Calu3 (cell line): ENCODE results near the gene ARL13A. TPM values are rescaled to one million over a fixed set of nuclear protein-coding genes. Genes with fewer than 3 reads are reported as not detected.

ENCODE experiments used
- BruUV-seq: library from RNA; stranded (reverse); fragments of 400-500 nt; replicated peaks from 2 replicates; lab custom pipeline; 2021; lab: Mats Ljungman, UMichigan
- CTCF ChIA-PET: fragments of 300-600 bp; sonication (Branson Sonifier 250); formaldehyde crosslinking; loops from one replicate; lab custom pipeline; 2022; ENCODE audit warnings: antibody characterized with exemption; lab: Charles Lee
- DNase-seq: peaks from one replicate; pipeline ENCODE4 v3.0.0; 2022
- H3K27ac Mint-ChIP-seq: one replicate; pipeline ENCODE4 v1.8.0; 2022; ENCODE audit warnings: mixed read lengths; ENCODE audit not compliant: unreplicated experiment
- H3K27me3 Mint-ChIP-seq: one replicate; pipeline ENCODE4 v1.8.0; 2022; ENCODE audit warnings: mixed read lengths; ENCODE audit not compliant: unreplicated experiment
- H3K36me3 Mint-ChIP-seq: one replicate; pipeline ENCODE4 v1.8.0; 2022; ENCODE audit warnings: mild to moderate bottlenecking, moderate library complexity, mixed read lengths; ENCODE audit not compliant: insufficient read depth, unreplicated experiment
- H3K4me1 Mint-ChIP-seq: one replicate; pipeline ENCODE4 v1.8.0; 2022; ENCODE audit warnings: mild to moderate bottlenecking, low read depth, mixed read lengths; ENCODE audit not compliant: unreplicated experiment
- H3K4me3 Mint-ChIP-seq: one replicate; pipeline ENCODE4 v1.8.0; 2022; ENCODE audit warnings: mild to moderate bottlenecking, low read depth, moderate library complexity, mixed read lengths; ENCODE audit not compliant: unreplicated experiment
- H3K9me3 Mint-ChIP-seq: one replicate; pipeline ENCODE4 v1.8.0; 2022; ENCODE audit warnings: low read depth, mixed read lengths; ENCODE audit not compliant: unreplicated experiment
- intact Hi-C: fragments of 100-400 bp; cut with micrococcal nuclease; formaldehyde crosslinking; loops from one replicate; pipeline ENCODE4 v1.10.0; 2022; ENCODE audit not compliant: unreplicated experiment
- total RNA-seq: library from RNA; stranded (reverse); gene quantifications from 2 replicates; pipeline ENCODE4 v1.2.3, GENCODE V29; 2022
- TF ChIP-seq, protein P1 (sequence below): fragments of 200-600 bp; IDR thresholded peaks from one replicate; pipeline ENCODE4 v1.8.0; 2022; ENCODE audit warnings: antibody characterized with exemption; ENCODE audit not compliant: unreplicated experiment

The ARL13A gene
- total RNA-seq, 1 experiment from 2014 or later = not detected

DNA sequence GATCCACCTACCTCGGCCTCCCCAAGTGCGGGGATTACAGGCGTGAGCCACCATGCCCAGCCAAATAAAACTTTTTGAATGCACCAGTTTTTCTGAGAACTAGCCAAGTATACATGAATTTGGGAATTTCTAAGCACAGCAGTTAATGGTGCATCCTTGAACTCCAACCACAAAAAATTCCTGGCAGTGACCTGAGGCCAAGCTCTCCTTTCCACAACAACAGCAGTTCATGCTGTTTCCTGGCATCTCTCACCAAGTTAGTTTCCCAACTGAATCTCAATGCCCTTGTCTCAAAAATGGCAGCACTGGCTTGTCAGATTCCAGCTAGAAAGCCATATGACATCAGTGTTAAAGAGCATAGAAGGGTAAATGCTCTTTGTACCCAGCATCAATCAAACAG, 24.9 kb upstream of the ARL13A start:
- peaks cover 15% of the 10 kb centered on the region for H3K4me1 Mint-ChIP-seq
- no peaks in the 10 kb centered on the region for H3K27me3 Mint-ChIP-seq
- H3K27ac Mint-ChIP-seq = no peak overlapping the region
- no peaks in the 10 kb centered on the region for H3K36me3 Mint-ChIP-seq
- intact Hi-C loops = no loop called here
- BruUV-seq = no TSS peak
- TF ChIP-seq, protein P1, sequence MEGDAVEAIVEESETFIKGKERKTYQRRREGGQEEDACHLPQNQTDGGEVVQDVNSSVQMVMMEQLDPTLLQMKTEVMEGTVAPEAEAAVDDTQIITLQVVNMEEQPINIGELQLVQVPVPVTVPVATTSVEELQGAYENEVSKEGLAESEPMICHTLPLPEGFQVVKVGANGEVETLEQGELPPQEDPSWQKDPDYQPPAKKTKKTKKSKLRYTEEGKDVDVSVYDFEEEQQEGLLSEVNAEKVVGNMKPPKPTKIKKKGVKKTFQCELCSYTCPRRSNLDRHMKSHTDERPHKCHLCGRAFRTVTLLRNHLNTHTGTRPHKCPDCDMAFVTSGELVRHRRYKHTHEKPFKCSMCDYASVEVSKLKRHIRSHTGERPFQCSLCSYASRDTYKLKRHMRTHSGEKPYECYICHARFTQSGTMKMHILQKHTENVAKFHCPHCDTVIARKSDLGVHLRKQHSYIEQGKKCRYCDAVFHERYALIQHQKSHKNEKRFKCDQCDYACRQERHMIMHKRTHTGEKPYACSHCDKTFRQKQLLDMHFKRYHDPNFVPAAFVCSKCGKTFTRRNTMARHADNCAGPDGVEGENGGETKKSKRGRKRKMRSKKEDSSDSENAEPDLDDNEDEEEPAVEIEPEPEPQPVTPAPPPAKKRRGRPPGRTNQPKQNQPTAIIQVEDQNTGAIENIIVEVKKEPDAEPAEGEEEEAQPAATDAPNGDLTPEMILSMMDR = no peak
- CTCF ChIA-PET = no interaction called here
- no peaks in the 10 kb centered on the region for H3K9me3 Mint-ChIP-seq
- no peak for DNase-seq
- no peak overlapping the region for H3K4me3 Mint-ChIP-seq

DNA sequence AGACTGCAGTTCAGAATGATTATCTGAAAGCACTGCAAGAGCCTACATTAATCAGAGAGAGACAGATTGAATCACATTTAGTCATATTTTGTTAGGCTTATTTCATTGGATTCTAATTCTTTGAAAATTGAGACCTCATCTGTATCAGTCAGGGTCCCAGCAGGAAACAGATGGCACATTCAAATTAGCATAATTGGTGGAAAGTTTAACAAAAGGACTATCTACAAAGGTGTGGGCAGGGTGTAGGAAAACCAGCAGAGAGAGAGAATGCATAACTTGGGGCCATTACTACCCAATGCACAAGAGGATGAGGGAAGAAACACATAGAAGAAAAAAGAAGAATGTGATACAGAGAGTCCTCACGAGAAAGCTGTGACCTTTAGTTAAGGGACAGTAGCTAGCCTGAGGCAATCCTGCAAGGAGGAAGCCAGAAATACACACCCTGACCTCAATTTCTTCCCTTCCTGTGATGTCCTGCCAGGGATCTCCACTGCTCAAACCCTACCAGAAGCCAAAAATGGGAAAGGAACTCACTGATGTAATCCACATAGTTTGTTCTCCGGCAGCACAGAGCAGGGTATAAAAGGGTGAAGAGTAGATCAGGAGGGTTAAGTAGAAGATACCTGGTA, 23.1 kb upstream of the ARL13A start:
- Mint-ChIP-seq H3K4me1 (peaks cover 15% of the 10 kb centered on the region), H3K4me3 (no peak overlapping the region), H3K27ac (no peak overlapping the region), H3K9me3 (no peaks in the 10 kb centered on the region), H3K36me3 (no peaks in the 10 kb centered on the region), H3K27me3 (no peaks in the 10 kb centered on the region)
- DNase-seq = no peak
- intact Hi-C loops = no loop called here
- no TSS peak for BruUV-seq
- CTCF ChIA-PET = no interaction called here
- TF ChIP-seq, protein P1 = no peak

DNA sequence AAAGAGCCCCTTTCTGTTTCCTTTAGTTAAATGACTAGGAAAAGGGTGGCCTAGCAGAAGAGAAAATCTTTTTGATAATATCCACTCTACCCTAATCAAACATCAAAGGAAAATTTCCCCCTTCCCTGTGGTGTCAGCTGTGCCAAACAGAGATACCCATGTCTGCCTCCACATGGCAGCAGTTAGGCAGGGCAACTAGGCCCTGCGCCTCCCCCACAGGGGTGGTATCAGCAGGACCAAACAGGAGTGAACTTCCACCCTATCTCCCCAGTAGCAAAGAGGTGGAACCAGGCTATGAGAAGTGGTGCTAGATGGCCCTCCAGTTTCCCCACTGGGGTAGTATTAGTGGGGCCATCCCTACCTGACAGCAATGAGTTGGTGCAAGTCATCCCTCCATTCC, 21.0 kb upstream of the ARL13A start:
- no peak for DNase-seq
- no TSS peak for BruUV-seq
- H3K27ac Mint-ChIP-seq = no peak overlapping the region
- intact Hi-C loops = no loop called here
- no peaks in the 10 kb centered on the region for H3K27me3 Mint-ChIP-seq
- peaks cover 15% of the 10 kb centered on the region for H3K4me1 Mint-ChIP-seq
- CTCF ChIA-PET = no interaction called here
- no peaks in the 10 kb centered on the region for H3K36me3 Mint-ChIP-seq
- H3K4me3 Mint-ChIP-seq = no peak overlapping the region
- TF ChIP-seq, protein P1 = no peak
- H3K9me3 Mint-ChIP-seq = no peaks in the 10 kb centered on the region

DNA sequence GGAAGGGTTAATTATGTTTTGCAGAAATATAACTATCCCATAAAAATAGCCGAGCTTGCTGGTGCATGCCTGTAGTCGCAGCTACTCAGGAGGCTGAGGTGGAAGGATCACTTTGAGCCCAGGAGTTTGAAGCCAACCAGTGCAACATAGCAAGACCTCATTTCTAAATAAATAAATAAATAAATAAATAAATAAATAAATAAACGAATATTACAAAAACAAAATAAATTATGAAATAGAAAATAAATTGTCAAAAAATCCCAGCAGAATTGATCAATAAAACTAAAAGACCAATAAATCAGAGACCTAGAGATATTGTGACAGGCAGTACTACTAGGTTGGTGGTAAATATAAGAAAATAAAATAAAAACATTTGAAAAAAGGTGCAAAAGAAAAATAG, 6.7 kb upstream of the ARL13A start:
- Mint-ChIP-seq H3K4me3 (no peak overlapping the region), H3K27ac (no peak overlapping the region), H3K4me1 (no peaks in the 10 kb centered on the region), H3K27me3 (no peaks in the 10 kb centered on the region), H3K9me3 (no peaks in the 10 kb centered on the region), H3K36me3 (no peaks in the 10 kb centered on the region)
- CTCF ChIA-PET = no interaction called here
- TF ChIP-seq, protein P1 = no peak
- no TSS peak for BruUV-seq
- intact Hi-C loops = no loop called here
- DNase-seq = no peak
